ENCODE measurements around the gene HTR4.
"Not testable (repeated sequence)": the region's sequence is repeated elsewhere in the genome, so short reads cannot be mapped to it uniquely, and the experiment has no call there.

HTR4 gene

GRCh38 chr5:148532969-148533670 is 121.2 kb downstream of the HTR4 start:
- no peak for DNase-seq (ENCODE audit: low read depth)

GRCh38 chr5:148529450-148529849 is 124.9 kb downstream of the HTR4 start:
- not testable (repeated sequence) for DNase-seq (ENCODE audit: low read depth)

- no peak for DNase-seq (ENCODE audit: low read depth)
Observed at GRCh38 chr5:148524721-148525120, 129.6 kb downstream of the HTR4 start.

- DNase-seq (ENCODE audit: low read depth), result no peak
Observed at GRCh38 chr5:148523139-148523538, 131.2 kb downstream of the HTR4 start.

DNA sequence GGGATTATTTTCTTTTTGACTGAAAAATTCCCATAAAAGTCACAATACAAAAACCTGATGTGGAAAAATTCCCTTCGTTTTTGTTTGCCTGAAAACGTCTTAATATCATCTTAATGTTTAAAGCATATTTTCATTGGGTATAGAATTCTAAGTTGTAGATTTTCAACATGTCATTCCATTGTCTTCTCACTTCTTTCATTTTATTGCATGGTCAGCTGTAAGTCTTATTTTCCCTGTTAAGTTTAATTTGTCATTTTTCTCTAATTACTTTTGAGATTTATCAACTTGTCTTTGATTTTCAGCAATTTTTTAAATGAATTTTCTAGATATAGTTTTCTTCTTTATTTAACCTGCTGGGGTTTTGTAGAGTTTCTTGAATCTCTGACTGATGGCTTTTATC is 138.9 kb downstream of the HTR4 start:
- DNase-seq (ENCODE audit: low read depth), result no peak

- no peak for DNase-seq (ENCODE audit: low read depth)
Observed at GRCh38 chr5:148514344-148514743, 140.0 kb downstream of the HTR4 start.

DNA sequence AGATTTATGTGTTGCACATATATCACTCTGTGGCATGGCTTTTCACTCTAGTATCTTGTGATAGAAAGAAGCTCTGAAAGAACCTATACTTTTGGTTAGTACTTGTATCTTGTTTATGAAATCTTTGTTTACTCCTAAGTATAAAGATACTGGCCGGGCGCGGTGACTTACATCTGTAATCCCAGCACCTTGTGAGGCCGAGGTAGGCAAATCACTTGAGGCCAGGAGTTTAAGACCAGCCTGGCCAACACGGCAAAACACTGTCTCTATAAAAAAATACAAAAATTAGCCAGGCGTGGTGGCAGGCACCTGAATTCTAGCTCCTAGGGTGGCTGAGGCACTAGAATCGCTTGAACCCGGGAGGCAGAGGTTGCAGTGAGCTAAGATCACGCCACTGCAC is 141.8 kb downstream of the HTR4 start:
- no peak for DNase-seq (ENCODE audit: low read depth)

DNA sequence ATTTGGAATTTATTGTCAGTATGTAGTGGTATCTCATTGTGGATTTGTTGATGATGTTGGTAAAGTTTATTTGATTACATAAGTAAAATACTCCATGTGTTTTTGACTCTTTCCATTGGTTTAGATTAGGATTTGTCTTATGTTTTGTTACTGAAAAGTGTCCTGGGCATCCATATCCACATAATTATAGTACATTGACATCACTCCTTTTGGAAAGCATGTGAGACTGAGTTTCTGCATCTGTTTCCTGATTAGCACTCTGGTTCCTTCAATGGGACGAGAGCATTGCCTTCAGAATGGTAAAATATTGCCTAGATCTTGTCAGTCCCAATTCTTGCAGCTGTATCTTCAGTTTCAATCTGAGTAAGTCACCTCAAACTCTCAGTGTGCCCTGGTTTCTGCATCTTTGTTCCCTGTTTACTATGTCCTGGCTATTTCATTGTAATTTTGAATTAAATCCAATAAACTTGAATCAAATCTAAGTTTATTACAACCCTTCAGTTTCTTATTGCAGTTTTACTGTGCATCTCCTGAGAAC is 142.4 kb downstream of the HTR4 start:
- no peak for DNase-seq (ENCODE audit: low read depth)

DNA sequence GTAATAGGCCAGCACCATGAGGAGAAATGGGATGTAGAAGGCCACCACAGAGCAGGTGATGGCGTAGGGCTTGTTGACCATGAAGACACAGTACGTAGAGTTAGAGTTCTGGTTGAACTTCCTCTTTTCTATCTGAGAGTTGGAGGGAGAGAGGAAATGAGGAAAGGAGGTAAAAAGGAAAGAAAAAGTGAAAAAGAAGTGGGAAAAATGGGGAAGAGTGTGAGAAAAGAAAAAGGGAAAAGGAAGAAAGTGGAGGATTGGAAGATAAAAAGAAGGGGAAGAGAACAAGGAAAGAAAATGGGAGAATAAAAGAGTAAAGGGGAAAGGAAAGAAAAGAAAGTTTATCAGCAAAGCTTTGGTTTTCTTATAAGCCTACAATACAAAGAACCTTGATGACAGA is 144.4 kb downstream of the HTR4 start:
- no peak for DNase-seq (ENCODE audit: low read depth)

DNA sequence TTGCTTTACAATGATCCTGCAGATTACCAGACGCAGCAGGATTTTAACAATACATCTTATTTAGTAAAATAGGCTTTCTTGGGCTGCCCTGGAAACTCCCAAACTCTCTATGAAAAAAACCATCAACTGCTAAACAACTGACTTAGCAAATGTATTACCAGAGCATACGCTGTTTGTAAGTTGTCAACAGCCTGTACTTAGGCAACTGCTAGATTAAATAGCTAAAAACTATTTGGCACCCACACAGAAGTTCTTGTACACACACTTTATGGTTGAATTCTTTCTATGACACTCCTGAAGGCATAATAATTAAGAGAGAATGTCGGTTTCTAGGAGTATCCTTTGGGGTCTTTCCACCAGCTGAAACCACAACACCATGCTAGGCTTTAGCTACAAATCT is 146.7 kb downstream of the HTR4 start:
- DNase-seq (ENCODE audit: low read depth), result no peak

DNA sequence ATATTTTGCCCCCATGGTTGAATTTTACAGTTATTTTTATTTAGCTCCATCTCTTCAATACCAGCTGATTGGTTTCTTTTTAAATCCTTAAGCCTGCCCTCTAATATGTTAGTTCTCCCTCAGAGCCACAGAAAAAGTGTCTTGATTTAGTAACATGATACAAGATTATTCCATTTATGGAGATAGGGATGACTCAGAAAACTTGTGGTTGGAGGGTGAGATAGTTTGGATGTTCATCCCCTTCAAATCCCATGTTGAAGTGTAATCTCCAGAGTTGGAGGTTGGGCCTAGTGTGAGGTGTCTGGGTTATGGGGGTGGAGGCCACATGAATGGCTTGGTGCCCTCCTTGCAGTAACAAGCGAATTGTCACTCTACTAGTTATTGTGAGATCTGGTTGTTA is 154.9 kb downstream of the HTR4 start:
- DNase-seq (ENCODE audit: low read depth), result no peak

DNA sequence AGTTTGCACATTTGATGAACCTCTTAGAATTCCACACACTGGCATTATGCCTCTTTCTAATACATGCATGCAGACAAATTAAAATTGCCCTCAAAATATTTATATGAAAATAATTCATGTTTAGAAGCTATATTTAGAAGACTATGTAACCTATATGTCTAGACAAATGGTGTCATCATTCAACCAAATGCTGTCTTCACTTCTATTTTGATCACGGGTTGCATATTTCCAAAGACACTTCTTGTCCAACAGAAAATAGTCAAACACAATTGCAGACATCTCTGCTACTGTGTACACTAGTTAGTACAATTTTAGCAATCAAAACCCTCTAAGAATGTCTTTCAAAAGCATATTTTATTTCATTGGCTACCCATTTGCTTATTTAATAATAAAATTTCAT is 156.6 kb downstream of the HTR4 start:
- DNase-seq (ENCODE audit: low read depth), result no peak

GRCh38 chr5:148492351-148492750 is 162.0 kb downstream of the HTR4 start:
- no peak for DNase-seq (ENCODE audit: low read depth)

DNA sequence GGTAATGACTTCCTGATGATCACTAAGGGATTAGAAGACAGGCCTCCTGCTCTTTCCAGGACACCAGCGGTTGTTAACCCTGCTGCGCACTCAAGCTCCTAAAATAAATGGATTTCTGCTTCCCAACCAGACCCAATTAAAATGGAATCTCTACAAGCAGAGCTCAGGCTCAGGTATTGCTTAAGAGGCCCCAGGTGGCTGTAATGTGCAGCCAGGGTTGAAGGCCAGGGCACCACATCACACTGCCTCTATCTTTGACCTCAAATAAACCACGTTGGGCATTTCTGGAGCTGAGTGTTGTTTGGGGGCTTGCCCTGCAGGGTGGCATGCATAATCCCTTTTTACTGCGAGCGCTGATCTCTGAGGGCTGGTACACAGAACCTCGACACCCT is 162.5 kb downstream of the HTR4 start:
- DNase-seq (ENCODE audit: low read depth), result no peak

- no peak for DNase-seq (ENCODE audit: low read depth)
Observed at GRCh38 chr5:148491015-148491792, 163.1 kb downstream of the HTR4 start.

GRCh38 chr5:148488757-148489156 is 165.6 kb downstream of the HTR4 start:
- DNase-seq (ENCODE audit: low read depth), result no peak

DNA sequence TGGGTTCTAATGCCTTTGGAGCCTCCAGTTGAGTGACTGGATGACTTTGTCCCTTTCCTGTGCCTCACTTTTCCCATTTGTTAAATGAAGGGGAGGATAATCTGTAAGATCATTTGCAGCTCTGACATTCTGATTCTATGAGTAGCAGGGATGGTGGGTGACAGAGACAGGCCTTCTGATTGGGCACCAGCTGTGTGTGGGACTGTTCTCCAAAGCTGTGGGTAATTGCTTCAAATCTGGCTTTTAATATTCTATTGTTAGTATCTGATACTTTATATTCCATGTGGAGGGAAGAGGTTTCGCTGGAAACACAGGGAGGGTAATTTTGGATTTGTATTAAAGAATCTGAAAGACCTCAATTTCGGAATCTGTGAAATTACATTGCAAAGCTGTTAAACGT is 167.9 kb downstream of the HTR4 start:
- no peak for DNase-seq (ENCODE audit: low read depth)

DNA sequence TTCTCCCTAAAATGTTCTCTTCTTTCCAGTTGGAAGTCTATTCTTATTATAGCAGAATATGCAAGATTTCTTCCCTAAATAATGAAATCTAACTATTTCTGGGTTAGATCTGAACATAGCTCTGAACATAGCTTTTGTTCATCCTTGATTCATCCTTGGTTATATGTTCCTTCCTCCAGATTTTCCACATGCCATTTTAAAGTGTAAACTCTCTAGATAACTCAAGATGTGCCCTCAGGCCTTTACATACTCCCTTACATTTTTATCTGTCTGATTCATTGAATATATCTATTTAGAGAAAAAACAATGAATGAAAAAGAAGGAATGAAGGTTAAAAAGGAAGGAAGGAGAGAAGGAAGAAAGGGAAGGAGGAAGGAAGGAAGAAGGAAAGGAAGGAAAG is 169.7 kb downstream of the HTR4 start:
- DNase-seq (ENCODE audit: low read depth), result no peak

- DNase-seq (ENCODE audit: low read depth), result no peak
Observed at GRCh38 chr5:148483750-148484149, 170.6 kb downstream of the HTR4 start.

DNA sequence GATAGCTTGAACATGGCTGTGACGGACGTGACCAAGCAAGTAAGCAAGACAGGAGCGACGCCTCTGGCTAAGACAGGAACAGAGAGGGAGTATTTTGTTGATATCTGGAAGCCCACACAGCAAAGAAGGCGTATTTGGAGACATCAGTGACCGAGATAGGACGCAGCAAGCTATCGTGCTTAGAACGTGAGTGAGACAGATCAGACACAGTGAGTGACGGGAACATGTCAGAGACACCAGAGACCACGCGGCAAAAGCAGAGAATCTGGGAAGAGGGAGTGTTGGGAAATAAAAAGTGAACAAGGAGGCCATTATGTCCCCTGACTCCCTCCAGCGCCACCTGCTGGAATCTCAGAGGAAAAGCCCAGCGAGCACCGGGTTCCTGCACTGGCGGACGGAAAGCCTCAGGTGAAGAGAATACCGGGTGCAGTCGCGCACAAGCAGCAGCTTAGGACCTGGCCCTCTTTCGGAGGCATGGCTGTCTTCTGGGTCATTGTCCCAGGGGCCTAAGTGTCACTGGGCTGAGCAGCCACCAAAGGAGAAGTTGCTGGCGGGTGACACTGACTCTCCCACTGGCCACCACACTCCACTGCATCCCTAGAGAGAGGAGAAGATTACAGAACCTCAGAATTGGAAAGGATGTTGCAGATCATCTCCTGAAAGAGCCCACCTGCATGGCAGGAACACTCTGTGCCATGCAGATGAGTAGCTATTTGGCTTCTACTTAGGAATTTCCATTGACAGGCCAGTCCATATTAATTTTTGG is 171.4 kb downstream of the HTR4 start:
- DNase-seq (ENCODE audit: low read depth), result peak; percentile 31

GRCh38 chr5:148482196-148482595 is 172.1 kb downstream of the HTR4 start:
- DNase-seq (ENCODE audit: low read depth), result no peak

GRCh38 chr5:148477429-148477828 is 176.9 kb downstream of the HTR4 start:
- DNase-seq (ENCODE audit: low read depth), result no peak

GRCh38 chr5:148476302-148476701 is 178.0 kb downstream of the HTR4 start:
- DNase-seq (ENCODE audit: low read depth), result no peak

Data from stimulated activated CD4-positive, alpha-beta T cell treated with anti-CD3 and anti-CD28 coated beads, Interleukin-2, amount 100 ng/mL, for 4 hours (primary cell).